Sigmoid colon (tissue), 7 donors: ENCODE data around the gene DAAM1. TPM values are rescaled to one million over a fixed set of nuclear protein-coding genes. Genes with fewer than 3 reads are reported as not detected.

Experiments
- DNase-seq: peaks from one replicate; pipeline ENCODE4 v3.0.0-alpha.2; 2019
- H3K27ac ChIP-seq, 4 donors: fragments of 200-600 bp; sonication (generic); one replicate each; pipeline ENCODE4 v1.5.1; 2016 to 2019; ENCODE audit warnings: mild to moderate bottlenecking in 1 of 4
- H3K27me3 ChIP-seq, 3 donors: fragments of 200-600 bp; sonication (generic); one replicate each; pipeline ENCODE4 v1.5.1; 2019; ENCODE audit warnings: mild to moderate bottlenecking in 1 of 3
- H3K36me3 ChIP-seq, 4 donors: fragments of 200-600 bp; sonication (generic); one replicate each; pipeline ENCODE4 v1.5.1; 2016 to 2019
- H3K4me1 ChIP-seq, 4 donors: fragments of 200-600 bp; sonication (generic); one replicate each; pipeline ENCODE4 v1.5.1; 2017 to 2019
- H3K4me3 ChIP-seq, 4 donors: fragments of 200-600 bp; sonication (generic); one replicate each; pipeline ENCODE4 v1.5.1; 2017 to 2019; ENCODE audit warnings: mild to moderate bottlenecking in 2 of 4, moderate library complexity in 1 of 4
- H3K9me3 ChIP-seq, 4 donors: fragments of 200-600 bp in 3 of 4; sonication (generic) in 3 of 4; one replicate each; pipeline versions ENCODE4 v1.5.1 to v1.6.1; 2013 to 2019
- CTCF ChIP-seq, 4 experiments: fragments of 450-650 bp in 3 of 4; fragments of 200-600 bp in 1 of 4; IDR thresholded peaks; one replicate each; pipeline ENCODE4 v1.5.1; 2016 to 2019; ENCODE audit warnings: antibody characterized with exemption in 4 of 4, mild to moderate bottlenecking in 3 of 4, moderate library complexity in 2 of 4
- EP300 ChIP-seq, 4 donors: sonication (generic); formaldehyde crosslinking; IDR thresholded peaks; one replicate each; pipeline ENCODE4 v1.6.1; 2017; ENCODE audit warnings: antibody characterized with exemption in 4 of 4
- POLR2A ChIP-seq, 2 donors: fragments of 450-650 bp; IDR thresholded peaks; one replicate each; pipeline ENCODE4 v1.6.1; 2016; ENCODE audit warnings: antibody characterized with exemption in 2 of 2, mild to moderate bottlenecking in 2 of 2, moderate library complexity in 2 of 2
- POLR2AphosphoS5 ChIP-seq, 4 donors: sonication (generic); formaldehyde crosslinking; IDR thresholded peaks; one replicate each; pipeline ENCODE4 v1.6.1; 2017; ENCODE audit warnings: antibody characterized with exemption in 4 of 4
- WGBS, 2 donors: extraction: QIAGEN DNeasy Blood & Tissue Kit; methylation state at CpG; one replicate each; pipeline ENCODE4 v1.1.7; 2013; 5-methylcytosine and 5-hydroxymethylcytosine counted together
- intact Hi-C: fragments of 100-400 bp; cut with DNase I; formaldehyde crosslinking; loops from one replicate; pipeline ENCODE4 v1.15.1; 2023
- polyA plus RNA-seq, 3 donors: library from polyadenylated mRNA; stranded (reverse); fragments of 200-250 nt; gene quantifications; one replicate each; pipeline ENCODE4 v1.2.3, GENCODE V29; 2013
- total RNA-seq, 4 donors: library from RNA; depleted of rRNA; stranded (reverse); fragments of >200 nt; gene quantifications; one replicate each; pipeline ENCODE4 v1.1.0, GENCODE V29; 2016
- donor health status: healthy with polysubstance abuse.
- donor health status: Bipolar disorder and iron deficiency.
- donor health status: healthy.

DAAM1 gene
- total and polyA plus RNA-seq, 7 donors, result 11.4 to 77.8 (median 47.5) TPM

DNA sequence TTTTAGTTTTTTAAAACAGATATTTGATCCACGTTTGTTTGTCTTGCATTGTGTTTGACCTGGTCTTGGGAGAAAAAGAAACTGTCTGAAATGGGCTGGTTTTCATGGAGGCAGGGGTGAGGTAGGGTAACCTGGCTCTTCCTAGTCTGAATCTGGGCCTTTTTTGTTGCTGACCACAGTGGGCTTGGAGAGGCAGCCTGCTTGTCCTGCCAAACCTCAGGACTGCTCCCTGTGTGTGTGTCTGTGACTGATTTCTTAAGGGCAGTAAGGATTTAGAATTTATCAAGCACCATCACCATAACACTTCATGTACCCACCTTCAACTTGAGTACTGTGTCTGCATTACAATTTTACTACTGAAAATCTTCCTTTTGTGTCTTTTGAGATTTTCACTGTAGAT, 28.5 kb downstream of the DAAM1 start:
- intact Hi-C loops, result no loop called here
- 72 to 93% methylated on average over 1 of the region's 1 CpG for WGBS, 2 donors
- Histone ChIP-seq H3K36me3 (no peaks in the 10 kb centered on the region), H3K27me3 (no peaks in the 10 kb centered on the region), H3K27ac (peak overlapping the region; percentile 65 to 79 (median 76)), H3K9me3 (no peaks in the 10 kb centered on the region), H3K4me1 (peaks cover 0 to 100% (median 91%) of the 10 kb centered on the region in 4 donors), H3K4me3 (no peak overlapping the region)
- TF ChIP-seq POLR2A (IDR thresholded peaks at IDR 0.05) (no peak), CTCF (IDR thresholded peaks at IDR 0.05) (no peak), POLR2AphosphoS5 (IDR thresholded peaks at IDR 0.05) (no peak)
- no peak for DNase-seq

DNA sequence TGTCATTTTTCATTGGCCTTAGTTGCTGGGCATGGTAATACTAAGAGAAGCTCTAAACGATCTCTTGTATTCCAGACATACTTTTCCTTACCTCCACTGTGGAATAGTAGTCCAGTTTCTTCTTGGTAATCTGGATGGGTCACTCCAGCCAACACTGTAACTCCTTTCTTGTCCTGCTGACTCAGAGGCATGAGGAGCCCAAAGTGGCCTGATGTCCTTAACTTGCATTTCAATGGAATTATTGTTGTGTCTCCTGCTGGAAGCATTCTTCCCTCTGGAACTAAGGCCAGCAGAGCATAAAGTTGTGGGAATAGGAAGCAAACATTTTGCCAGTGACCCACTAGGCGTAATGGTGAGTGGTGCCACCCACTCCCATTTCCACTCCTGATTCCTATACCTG, 33.1 kb downstream of the DAAM1 start:
- Histone ChIP-seq H3K4me3 (no peak overlapping the region), H3K36me3 (no peaks in the 10 kb centered on the region), H3K27ac (peak overlapping the region in 2 of 4 donors; percentile 29 to 79), H3K4me1 (peaks cover 0 to 86% (median 70%) of the 10 kb centered on the region in 4 donors), H3K27me3 (no peaks in the 10 kb centered on the region), H3K9me3 (no peaks in the 10 kb centered on the region)
- no peak for DNase-seq
- intact Hi-C loops, result no loop called here
- 96% methylated on average over 2 of the region's 2 CpGs for WGBS, 2 donors
- TF ChIP-seq EP300 (IDR thresholded peaks at IDR 0.05), result no peak
- TF ChIP-seq POLR2AphosphoS5 (IDR thresholded peaks at IDR 0.05), result no peak
- no peak for TF ChIP-seq POLR2A (IDR thresholded peaks at IDR 0.05)
- no peak for TF ChIP-seq CTCF (IDR thresholded peaks at IDR 0.05)

- Histone ChIP-seq H3K36me3 (no peaks in the 10 kb centered on the region), H3K4me1 (peaks cover 0 to 86% (median 70%) of the 10 kb centered on the region in 4 donors), H3K27me3 (no peaks in the 10 kb centered on the region), H3K27ac (no peak overlapping the region), H3K4me3 (no peak overlapping the region), H3K9me3 (no peaks in the 10 kb centered on the region)
- DNase-seq, result no peak
- TF ChIP-seq POLR2AphosphoS5 (IDR thresholded peaks at IDR 0.05) (no peak), CTCF (IDR thresholded peaks at IDR 0.05) (no peak), EP300 (IDR thresholded peaks at IDR 0.05) (no peak), POLR2A (IDR thresholded peaks at IDR 0.05) (no peak)
- WGBS, 2 donors, result 72 to 88% methylated on average over 3 of the region's 3 CpGs
- intact Hi-C loops, result no loop called here
Observed at GRCh38 chr14:59224341-59224740, 35.9 kb downstream of the DAAM1 start.

DNA sequence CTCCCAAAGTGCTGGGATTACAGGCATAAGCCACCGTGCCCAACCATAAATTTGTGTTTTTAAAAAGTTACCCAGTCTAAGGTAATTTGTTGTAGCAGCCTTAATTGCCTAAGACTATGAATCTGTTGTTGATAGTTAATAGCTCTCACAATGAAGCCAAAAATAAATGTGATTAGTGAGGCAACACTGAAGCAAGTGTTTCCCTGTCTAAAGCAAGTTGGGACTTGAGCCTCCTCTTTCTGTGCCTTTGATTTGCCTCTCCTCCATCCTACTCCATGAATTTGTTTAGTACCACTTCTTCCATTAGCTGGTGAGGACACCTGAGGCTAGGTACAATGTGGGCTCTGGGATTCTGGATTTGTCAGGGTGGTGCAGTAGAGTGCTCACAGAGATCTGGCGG, 36.8 kb downstream of the DAAM1 start:
- Histone ChIP-seq H3K27me3 (no peaks in the 10 kb centered on the region), H3K9me3 (no peaks in the 10 kb centered on the region), H3K4me1 (peaks cover 0 to 86% (median 70%) of the 10 kb centered on the region in 4 donors), H3K27ac (peak overlapping the region in 3 of 4 donors; percentile 23 to 29 (median 25)), H3K36me3 (no peaks in the 10 kb centered on the region), H3K4me3 (no peak overlapping the region)
- TF ChIP-seq POLR2AphosphoS5 (IDR thresholded peaks at IDR 0.05), result no peak
- no peak for TF ChIP-seq POLR2A (IDR thresholded peaks at IDR 0.05)
- no peak for TF ChIP-seq EP300 (IDR thresholded peaks at IDR 0.05)
- no peak for TF ChIP-seq CTCF (IDR thresholded peaks at IDR 0.05)
- DNase-seq, result no peak
- intact Hi-C loops, result no loop called here
- 91 to 94% methylated on average over 2 of the region's 2 CpGs for WGBS, 2 donors

DNA sequence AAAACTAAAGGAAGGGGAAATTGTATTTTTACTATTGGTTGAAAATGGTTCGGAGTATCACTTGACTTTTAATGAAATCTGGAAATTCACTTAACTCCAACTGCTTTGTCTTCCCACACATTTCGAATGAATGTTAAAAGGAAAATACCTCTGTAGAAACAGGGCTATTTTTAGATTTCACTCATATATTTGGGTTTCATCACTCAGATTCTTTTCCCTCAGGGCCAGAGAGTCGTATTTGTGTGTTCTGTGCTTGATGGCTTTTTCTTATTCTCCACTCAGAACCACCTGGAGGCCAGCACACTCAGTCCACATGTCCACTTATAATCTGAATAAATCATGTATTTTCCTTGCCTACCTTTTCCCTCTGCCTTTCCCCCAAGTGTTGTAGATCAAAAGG, 40.0 kb downstream of the DAAM1 start:
- H3K36me3 ChIP-seq, result no peaks in the 10 kb centered on the region
- H3K4me3 ChIP-seq, result no peak overlapping the region
- no peaks in the 10 kb centered on the region for H3K9me3 ChIP-seq
- H3K27me3 ChIP-seq, result no peaks in the 10 kb centered on the region
- H3K4me1 ChIP-seq, result peaks cover 0 to 82% (median 62%) of the 10 kb centered on the region in 4 donors
- intact Hi-C loops, result no loop called here
- TF ChIP-seq CTCF (IDR thresholded peaks at IDR 0.05) (no peak), POLR2A (IDR thresholded peaks at IDR 0.05) (no peak), EP300 (IDR thresholded peaks at IDR 0.05) (no peak), POLR2AphosphoS5 (IDR thresholded peaks at IDR 0.05) (no peak)
- no peak for DNase-seq
- 83 to 91% methylated on average over 3 of the region's 3 CpGs for WGBS, 2 donors
- peak overlapping the region; percentile 5 to 63 (median 38) for H3K27ac ChIP-seq
